Lower leg skin (tissue), 3 donors: Measurements from ENCODE around the gene PKP4.

Experiments
- POLR2A ChIP-seq, 2 donors: fragments of 450-650 bp; IDR thresholded peaks; one replicate each; pipeline ENCODE4 v1.6.1; 2016 to 2017; ENCODE audit warnings: antibody characterized with exemption in 2 of 2, mild to moderate bottlenecking in 1 of 2, moderate library complexity in 1 of 2
- TF ChIP-seq, protein P1 (sequence below), 3 donors: fragments of 450-650 bp; IDR thresholded peaks; one replicate each; pipeline ENCODE4 v1.5.1; 2016; ENCODE audit warnings: antibody characterized with exemption in 3 of 3, mild to moderate bottlenecking in 3 of 3, moderate library complexity in 2 of 3

DNA sequence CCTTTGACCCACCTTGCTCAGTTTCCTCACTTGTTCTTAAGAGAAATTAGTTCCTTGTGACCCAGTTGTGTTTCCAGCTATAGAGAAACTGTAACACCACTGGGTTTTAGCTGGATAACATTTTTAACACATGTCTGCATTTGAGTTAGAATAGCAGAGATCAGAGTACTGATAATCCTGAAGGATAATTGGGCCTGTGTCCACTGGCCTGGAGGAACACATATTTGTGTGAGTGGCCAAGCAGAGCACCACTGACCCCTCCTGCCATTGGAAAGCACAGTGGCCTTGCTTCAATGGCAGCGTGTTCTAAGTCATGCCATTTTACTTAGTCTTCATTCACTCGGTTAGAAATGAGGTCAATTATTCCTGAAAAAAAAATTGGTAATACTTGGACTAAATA lies 42.6 kb downstream of the PKP4 start:
- TF ChIP-seq, protein P1, sequence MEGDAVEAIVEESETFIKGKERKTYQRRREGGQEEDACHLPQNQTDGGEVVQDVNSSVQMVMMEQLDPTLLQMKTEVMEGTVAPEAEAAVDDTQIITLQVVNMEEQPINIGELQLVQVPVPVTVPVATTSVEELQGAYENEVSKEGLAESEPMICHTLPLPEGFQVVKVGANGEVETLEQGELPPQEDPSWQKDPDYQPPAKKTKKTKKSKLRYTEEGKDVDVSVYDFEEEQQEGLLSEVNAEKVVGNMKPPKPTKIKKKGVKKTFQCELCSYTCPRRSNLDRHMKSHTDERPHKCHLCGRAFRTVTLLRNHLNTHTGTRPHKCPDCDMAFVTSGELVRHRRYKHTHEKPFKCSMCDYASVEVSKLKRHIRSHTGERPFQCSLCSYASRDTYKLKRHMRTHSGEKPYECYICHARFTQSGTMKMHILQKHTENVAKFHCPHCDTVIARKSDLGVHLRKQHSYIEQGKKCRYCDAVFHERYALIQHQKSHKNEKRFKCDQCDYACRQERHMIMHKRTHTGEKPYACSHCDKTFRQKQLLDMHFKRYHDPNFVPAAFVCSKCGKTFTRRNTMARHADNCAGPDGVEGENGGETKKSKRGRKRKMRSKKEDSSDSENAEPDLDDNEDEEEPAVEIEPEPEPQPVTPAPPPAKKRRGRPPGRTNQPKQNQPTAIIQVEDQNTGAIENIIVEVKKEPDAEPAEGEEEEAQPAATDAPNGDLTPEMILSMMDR (IDR thresholded peaks at IDR 0.05), result no peak
- no peak for TF ChIP-seq POLR2A (IDR thresholded peaks at IDR 0.05)
